ENCODE results near the gene SPEG.

SPEG gene

DNA sequence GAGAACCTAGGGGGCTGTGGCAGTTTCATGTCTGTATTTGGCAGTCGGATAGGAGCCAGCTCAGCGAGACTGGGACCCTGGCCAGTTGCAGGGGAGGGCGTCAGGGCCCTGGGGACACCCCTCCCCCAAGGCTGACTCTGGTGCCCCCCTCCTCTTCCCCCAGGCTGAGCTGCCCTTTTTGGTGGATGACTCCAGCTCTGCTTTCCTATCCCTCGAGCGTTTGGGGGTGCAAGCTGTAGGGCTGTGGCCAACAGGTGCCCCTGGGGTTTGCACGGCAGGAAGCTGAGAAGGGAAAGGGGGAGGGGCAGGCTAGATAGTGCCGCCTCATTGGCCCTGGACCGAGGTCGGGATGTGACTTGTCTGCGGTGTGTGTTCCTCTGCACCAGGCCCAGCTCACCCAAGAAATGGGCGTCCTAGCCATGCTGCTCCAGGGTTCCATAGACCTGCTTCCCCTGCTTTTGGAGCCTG lies 26.4 kb downstream of the SPEG start:
- DNase-seq (ENCODE audit: low read depth, low spot score), result peak; percentile 64

DNA sequence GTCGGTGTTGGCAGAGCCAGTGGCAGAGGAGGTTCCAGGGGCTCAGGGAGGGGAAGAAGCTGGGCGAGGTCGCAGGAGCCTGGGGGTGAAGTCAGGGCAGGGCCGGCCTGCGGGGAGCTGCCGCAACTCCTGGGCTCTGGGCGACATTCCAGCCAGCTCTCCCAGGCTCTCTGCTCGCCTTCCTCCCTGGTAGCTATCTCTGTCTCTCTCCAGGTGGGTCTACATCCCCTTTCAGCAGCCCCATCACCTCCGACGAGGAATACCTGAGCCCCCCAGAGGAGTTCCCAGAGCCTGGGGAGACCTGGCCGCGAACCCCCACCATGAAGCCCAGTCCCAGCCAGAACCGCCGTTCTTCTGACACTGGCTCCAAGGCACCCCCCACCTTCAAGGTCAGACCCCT lies 27.0 kb downstream of the SPEG start:
- peak; percentile 34 for DNase-seq (ENCODE audit: low read depth, low spot score)

DNA sequence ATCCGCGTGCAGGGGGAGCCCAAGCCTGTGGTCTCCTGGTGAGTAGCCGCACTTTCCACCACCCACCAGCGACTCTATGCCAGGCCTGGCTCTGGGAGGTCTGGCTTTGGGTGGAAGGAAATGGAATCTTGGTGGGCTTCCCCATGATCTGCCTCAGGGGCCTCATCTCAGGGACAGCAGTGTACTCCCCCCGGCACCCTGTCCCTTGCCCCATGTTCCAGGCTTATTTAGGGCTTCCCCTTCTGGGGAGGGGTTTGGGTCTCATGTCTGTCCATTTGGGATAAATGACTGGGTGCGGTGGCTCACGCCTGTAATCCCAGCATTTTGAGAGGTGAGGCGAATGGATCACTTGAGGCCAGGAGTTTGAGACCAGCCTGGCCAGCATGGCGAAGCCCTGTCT lies 27.7 kb downstream of the SPEG start:
- DNase-seq (ENCODE audit: low read depth, low spot score), result no peak

DNA sequence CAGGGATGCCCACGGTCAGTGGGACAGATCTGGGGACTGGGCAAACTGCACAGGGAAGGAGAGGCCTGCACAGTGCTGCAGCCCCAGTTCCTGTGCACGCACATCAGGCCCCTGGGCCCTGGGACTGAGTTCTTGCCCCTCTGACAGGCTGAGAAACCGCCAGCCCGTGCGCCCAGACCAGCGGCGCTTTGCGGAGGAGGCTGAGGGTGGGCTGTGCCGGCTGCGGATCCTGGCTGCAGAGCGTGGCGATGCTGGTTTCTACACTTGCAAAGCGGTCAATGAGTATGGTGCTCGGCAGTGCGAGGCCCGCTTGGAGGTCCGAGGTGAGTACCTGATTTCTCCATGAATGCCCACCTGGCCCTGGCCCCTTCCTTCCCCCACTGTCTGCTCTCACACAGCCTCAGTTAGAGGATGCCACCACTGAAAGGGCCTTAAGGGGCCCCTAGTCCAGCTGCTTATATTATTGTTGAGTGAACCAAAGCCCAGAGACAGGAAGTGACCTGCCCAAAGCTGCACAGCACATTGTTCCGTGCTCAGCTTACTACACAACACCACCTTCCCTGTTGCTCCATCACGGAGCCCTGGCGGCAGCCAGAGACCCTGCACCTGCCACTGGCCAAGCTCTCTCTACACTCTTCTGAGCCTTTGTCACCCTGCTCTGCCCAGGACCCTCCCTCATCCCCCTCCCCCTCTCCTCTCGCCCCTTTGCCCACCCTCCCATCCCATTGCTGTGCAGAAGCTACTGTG lies 29.8 kb downstream of the SPEG start:
- no peak for DNase-seq (ENCODE audit: low read depth, low spot score)

DNA sequence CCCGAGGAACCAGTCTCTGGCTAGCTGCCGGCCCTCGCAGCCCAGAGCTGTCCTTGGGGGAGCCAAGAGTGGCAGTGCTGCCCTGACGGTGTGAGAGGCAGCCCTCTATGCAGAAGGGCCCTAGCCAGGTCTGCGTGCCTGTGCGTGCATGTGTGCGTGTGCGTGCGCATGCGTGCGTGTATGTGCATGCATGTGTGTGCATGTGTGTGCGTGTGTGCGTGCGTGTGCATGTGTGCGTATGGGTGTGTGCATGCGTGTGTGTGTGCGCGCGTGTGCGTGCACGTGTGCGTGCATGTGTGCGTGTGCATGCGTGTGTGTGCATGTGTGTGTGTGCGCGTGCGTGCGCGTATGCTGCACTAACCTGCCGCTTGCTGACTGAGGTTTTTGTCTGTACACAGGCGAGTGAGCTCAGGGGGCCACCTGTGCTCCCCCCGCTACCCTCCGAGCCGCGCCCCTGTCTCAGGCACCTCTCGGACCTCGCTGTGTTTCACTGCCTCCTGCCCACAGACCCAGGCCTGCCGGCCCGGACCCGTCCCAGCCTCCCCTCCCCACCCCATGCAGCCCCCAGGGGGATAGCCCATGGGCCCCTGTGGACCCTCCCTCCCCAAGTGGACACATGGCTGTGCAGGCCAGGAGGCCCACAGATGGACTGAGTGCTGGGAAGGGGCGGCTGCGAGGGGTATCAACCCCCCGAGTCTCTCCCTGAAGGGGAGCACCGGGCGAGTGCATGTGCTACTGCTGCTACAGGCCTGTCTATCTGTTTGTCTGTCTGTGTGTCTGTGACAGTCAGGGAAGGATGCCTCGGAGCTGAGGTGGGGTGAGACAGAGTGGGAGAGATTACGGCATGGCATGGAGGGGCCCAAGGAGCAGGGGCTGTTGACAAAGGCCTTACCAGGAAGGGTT lies 31.3 kb downstream of the SPEG start:
- no peak for DNase-seq (ENCODE audit: low read depth, low spot score)

DNA sequence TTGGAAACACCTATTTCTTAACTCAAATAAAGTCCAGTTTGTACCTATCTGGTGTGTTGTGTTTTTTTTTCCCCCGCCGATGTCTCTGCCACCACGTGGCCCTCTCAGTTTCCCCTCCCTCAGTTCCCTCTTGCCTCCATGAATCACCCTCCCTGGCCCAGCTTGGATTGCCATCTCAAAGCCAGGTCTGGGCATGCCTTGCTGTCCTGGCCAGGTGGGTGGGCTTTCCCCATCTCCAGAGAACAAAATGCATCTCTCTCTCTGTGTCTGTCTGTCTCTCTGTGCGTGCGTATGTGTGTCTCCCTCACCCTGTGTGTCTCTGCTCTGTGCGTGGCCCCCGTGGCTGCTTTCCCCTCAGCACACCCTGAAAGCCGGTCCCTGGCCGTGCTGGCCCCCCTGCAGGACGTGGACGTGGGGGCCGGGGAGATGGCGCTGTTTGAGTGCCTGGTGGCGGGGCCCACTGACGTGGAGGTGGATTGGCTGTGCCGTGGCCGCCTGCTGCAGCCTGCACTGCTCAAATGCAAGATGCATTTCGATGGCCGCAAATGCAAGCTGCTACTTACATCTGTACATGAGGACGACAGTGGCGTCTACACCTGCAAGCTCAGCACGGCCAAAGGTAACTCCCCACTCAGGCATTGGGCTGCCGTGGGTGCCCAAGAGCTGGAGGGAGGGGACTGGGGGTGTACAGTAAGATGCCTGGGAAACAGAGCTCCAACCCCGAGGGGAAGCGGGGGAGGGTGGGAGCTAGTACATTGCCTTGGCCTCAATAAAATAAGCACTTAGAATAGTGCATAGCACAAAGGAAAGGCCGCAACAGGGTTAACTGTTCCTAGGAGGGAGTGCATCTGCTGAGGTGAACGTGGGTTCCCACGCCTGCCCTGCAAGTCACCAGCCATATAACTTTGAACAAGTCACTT lies 32.4 kb downstream of the SPEG start:
- no peak for DNase-seq (ENCODE audit: low read depth, low spot score)

DNA sequence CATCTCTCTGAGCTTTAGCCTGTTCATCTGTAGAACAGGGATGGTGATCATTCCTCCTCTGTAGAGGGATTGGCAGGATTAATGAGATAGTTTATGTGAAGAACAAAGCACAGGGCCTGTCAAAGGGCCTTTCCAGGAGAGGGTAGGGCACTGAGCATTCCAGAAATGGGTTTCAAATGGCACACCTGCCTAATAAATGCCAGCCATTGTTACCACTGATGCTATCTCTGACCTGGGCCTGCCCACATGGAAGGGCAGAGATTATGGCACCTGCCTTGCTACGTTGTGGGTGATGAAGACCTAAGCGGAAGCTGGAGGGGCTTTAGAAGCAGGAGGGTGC lies 33.1 kb downstream of the SPEG start:
- DNase-seq (ENCODE audit: low read depth, low spot score), result no peak

DNA sequence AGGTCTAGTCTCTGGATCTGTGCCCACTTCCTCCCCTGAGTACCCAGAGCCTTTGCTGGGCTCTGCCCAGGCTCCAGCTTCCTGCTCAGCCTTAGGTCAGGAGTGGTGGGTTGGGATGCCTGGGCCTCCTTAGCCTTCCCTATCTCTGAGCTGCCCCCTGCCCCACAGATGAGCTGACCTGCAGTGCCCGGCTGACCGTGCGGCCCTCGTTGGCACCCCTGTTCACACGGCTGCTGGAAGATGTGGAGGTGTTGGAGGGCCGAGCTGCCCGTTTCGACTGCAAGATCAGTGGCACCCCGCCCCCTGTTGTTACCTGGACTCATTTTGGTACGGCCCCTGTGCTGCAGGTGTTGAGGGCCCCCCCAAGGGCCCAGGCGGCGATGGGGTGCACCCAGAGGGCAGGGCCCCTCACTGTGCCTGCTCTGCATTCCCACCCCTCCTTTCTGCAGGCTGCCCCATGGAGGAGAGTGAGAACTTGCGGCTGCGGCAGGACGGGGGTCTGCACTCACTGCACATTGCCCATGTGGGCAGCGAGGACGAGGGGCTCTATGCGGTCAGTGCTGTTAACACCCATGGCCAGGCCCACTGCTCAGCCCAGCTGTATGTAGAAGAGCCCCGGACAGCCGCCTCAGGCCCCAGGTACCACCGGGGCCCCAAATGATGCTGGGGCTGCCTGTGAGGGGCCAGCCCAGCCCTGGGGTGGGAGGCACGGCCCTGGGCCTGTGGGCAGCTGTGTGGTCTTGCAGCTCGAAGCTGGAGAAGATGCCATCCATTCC lies 34.0 kb downstream of the SPEG start:
- no peak for DNase-seq (ENCODE audit: low read depth, low spot score)

DNA sequence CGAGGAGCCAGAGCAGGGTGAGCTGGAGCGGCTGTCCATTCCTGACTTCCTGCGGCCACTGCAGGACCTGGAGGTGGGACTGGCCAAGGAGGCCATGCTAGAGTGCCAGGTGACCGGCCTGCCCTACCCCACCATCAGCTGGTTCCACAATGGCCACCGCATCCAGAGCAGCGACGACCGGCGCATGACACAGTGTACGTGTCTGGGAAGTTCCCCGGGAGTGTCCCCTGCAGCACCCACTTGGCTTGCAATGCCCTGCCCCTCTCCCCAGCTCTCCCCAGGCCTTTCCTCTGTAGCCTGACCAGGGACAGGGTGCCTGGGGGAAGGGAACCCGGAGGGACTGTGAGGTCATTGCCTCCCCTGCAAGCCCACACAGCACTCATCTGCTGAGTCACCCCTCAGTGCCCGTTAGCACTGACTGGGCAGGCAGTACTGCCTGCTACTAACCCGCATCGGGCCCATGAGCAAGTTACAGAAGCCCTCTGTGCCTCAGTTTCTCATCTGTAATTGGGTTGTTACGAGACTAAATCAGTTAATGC lies 34.6 kb downstream of the SPEG start:
- DNase-seq (ENCODE audit: low read depth, low spot score), result no peak

DNA sequence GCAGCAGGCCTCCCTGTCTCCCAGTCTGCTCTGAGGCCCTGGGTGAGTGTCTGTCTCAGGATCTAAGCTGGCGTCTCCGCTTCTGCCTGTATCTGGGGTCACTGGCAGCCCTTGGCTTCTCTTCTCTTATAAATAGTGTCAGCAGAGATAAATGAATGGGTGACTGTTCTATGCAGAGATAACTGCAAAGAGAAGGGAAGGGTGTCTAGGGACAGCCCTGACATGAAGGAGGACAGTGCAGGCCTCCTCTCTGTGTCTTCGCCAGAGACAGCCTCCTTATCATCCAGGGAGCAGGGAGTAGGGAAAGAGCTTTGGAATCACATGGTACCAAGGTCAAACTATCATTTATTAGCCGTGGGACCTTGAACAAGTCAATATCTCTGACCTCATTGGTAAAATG lies 35.8 kb downstream of the SPEG start:
- DNase-seq (ENCODE audit: low read depth, low spot score), result no peak

DNA sequence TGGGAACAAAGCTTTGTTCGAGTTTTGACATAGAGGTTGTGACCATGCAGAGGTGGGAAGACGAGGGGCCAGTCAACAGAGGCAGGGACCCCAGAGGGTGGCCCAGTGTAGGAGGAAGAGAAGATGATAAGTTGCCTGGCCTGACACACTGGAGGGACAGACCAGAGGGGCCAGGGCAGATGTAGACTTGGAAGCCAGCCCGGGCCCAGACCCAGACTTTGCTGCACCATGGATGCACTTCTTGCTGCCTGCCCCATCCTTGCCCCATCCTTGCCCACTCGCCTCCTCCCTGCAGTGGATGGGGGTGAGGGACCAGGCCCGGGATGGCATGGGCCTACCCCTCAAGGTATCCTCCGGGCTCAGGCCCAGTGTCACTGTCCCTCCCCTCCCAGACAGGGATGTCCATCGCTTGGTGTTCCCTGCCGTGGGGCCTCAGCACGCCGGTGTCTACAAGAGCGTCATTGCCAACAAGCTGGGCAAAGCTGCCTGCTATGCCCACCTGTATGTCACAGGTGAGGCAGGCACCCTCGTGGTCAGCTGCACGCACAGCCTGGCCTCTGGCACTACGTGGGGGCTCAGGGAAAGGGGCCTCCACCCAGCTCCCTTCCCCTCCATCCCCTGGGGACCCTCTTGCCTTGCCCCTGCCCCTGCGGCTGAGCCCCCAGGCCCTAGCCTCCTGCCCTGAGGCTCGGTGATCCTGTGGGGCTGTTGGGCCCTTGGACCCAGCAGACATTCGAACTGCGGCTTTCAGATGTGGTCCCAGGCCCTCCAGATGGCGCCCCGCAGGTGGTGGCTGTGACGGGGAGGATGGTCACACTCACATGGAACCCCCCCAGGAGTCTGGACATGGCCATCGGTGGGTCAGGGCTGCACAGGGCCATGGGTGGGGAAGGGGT lies 37.1 kb downstream of the SPEG start:
- DNase-seq (ENCODE audit: low read depth, low spot score), result no peak

DNA sequence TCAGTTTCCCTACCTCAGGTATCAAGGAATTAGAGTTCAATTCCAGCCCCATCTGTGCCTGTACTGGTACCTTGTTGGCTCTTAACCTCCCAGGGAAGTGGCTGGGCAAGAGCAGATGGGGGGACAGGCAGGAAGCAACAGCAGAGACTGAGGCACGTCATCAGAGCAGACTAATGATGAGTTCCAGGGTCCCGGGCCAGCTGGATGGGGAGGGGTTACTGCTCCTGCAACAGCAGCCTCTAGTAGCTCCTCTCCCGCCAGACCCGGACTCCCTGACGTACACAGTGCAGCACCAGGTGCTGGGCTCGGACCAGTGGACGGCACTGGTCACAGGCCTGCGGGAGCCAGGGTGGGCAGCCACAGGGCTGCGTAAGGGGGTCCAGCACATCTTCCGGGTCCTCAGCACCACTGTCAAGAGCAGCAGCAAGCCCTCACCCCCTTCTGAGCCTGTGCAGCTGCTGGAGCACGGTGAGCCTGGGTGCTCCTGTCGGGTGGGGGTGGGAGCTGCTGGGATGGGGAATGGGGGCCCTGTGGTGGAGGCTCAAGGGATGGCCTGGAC lies 38.1 kb downstream of the SPEG start:
- no peak for DNase-seq (ENCODE audit: low read depth, low spot score)

DNA sequence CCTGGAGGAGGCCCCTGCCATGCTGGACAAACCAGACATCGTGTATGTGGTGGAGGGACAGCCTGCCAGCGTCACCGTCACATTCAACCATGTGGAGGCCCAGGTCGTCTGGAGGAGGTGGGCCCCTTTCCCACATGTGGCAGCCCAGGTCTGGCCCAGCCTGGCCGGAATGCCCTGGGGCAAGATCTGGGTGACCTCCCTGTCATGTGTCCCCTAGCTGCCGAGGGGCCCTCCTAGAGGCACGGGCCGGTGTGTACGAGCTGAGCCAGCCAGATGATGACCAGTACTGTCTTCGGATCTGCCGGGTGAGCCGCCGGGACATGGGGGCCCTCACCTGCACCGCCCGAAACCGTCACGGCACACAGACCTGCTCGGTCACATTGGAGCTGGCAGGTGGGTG lies 38.9 kb downstream of the SPEG start:
- no peak for DNase-seq (ENCODE audit: low read depth, low spot score)

DNA sequence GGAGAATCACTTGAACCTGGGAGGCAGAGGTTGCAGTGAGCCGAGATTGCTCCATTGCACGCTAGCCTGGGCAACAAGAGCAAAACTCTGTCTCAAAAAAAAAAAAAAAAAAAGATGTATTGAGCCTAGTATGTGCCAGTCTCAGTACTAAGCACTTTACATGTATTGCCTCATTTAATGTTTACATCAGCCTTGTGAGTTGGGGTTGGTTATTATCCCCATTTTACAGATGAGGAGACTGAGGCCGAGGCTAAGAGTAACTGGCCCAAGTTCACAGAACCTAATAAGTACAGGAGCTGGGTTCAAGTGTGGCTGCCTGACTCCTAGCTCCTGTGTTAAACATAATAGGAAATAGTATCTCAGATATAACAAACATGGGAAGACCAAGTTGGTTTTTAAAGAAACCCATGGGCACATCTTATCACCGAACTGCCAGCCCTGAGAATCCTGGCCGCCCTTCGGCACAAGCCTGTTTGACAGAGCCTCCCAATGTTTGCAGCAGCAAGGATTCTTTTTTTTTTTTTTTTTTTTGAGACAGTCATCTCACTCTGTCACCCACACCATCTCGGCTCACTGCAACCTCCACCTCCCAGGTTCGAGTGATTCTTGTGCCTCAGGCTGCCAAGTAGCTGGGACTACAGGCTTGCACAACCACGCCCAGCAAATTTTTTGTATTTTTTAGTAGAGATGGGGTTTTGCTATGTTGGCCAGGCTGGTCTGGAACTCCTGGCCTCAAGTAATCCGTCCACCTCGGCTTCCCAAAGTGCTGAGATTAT lies 39.8 kb downstream of the SPEG start:
- no peak for DNase-seq (ENCODE audit: low read depth, low spot score)

DNA sequence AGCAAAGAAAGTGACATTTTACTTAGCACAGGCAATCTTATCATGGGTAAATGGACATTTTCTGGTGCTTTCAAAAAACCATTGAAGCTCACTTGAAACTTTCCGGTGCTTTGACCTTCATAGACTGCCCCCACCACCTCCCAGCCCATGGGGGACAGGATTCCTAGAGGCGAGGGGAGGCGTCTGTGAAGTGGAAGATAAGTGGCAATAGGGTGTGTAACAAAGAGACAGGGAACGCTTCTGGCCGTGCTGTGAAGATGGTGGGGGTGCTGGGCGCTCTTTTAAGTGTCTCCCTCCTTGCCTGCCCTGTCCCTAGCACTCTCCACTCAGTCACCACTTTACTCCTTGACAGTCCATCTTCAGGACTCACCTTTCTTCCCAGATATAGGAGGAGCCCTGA lies 40.6 kb downstream of the SPEG start:
- DNase-seq (ENCODE audit: low read depth, low spot score), result no peak

DNA sequence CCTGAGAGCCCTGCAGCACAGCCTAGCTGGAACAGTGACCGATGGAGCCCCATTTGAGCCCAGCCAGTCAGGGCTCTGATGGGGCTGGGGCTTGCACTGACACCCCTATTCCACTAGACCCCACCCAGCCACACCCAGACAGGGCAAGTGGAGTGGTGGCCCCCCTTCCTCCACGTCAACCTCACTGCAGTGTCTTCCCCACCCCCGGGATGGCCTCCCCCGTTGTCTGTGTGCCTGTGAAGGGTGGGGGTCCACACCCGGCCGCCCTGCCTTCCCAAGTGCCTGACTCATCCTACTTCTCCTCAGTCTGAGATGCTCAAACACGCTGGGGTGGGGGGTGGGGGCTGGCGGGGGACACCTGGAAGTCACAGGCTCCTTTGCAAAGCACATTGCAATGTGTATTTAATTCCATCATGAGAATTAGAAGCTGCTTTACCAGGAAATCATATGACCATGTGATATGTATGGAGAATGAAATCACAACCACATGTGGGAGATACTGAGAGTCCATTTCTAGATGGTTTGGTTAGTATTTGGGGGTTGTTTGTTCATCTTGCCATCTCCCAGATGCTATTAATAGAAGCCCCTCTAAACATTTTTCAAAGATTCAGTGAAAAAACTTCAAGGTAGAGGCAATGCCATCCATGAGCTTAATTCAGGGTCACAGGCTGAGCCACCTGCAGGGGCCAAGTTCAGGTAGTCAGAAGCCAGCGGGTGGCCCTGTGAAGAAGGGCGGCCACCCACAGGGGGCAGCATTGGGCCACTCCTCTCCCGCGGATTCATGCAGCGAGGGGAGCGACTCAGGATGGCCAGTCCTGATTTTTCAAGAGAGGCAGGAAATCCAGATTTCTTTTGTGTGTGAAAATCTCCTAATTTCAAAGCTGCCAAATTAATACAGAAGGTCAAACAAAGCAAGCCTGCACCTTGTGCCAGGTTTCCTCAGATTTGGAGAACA lies 41.3 kb downstream of the SPEG start:
- DNase-seq (ENCODE audit: low read depth, low spot score), result peak; percentile 87

DNA sequence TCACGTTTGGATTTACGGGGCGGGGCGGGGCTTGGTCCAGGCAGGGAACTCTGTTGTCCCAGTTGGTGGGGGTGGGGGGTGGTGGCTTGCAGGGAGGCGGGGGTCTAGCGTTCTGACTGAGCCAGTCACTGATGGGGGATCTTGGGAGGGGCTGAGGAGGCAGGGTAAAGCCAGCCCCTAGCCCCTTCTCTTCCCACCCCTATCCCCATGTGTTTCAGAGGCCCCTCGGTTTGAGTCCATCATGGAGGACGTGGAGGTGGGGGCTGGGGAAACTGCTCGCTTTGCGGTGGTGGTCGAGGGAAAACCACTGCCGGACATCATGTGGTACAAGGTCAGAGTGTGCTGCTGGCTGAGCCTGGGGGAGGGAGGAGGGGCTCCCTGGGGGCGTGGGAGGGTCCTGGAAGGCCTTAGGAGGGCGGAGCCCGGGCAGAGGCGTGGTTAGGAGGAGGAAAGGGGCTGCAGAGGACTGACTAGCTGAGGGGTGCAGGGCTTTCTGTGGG lies 42.1 kb downstream of the SPEG start:
- peak; percentile 46 for DNase-seq (ENCODE audit: low read depth, low spot score)
